PFSK-1 (cell line): ENCODE results near the gene MNX1.

Experiments
- FOXP2 ChIP-seq: optimal IDR thresholded peaks from 2 replicates; pipeline ENCODE3; 2011; ENCODE audit warnings: borderline replicate concordance, control low read depth, inconsistent platforms; ENCODE audit not compliant: insufficient read depth; ENCODE audit errors: extremely low read length, extremely low read depth
- POLR2AphosphoS5 ChIP-seq: IDR thresholded peaks from 2 replicates; pipeline ENCODE4 v1.6.1; 2012; ENCODE audit warnings: low read depth, mild to moderate bottlenecking, control low read depth, low read length, moderate library complexity
- REST ChIP-seq, 2 experiments: IDR thresholded peaks; 2 replicates each; pipeline versions ENCODE4 v1.6.1 to v1.8.0; 2011 to 2012; ENCODE audit warnings: low read depth in 2 of 2, low read length in 2 of 2, control low read depth in 1 of 2, inconsistent platforms in 1 of 2, mild to moderate bottlenecking in 1 of 2, moderate library complexity in 1 of 2; ENCODE audit not compliant: insufficient read depth in 1 of 2
- SIN3A ChIP-seq: IDR thresholded peaks from 2 replicates; pipeline ENCODE4 v1.6.1; 2012; ENCODE audit warnings: mild to moderate bottlenecking, low read length, moderate library complexity, borderline replicate concordance; ENCODE audit not compliant: insufficient read depth
- TAF1 ChIP-seq: IDR thresholded peaks from 2 replicates; pipeline ENCODE4 v1.6.1; 2012; ENCODE audit warnings: low read length, control low read depth, borderline replicate concordance; ENCODE audit not compliant: insufficient read depth

DNA sequence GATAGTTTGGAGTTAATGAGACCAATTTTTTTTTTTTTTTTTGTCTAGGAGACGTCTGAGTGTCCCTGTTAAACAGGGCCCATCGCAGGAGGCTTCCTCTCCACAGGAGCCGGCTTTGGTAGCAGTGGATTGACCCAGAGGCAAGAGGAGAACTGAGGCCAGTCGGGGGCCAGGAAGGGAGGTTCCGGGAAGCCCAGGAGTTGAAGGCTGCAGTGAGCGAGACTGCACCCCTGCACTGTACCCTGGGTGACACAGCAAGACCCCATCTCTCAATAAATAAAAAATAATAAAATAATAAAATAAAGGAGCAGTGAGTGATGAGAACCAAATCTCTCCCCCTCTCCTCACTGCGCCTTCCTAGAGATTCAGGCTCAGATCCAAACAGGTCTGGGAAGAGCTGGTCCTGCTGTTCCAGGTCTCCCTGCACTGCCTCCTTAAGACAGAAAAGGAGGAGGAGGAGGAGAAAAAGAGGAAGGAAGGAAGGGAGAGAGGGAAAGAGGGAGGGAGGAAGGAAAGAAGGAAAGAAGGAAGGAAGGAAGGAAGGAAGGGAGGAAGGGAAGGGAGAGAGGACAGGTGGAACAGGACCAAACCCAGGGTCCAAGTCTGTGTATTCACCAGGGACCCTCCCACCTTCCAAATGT, 3.5 kb downstream of the MNX1 start:
- no peak for TF ChIP-seq POLR2AphosphoS5
- TF ChIP-seq REST (IDR thresholded peaks at IDR 0.05; ENCODE audit: insufficient read depth in 1 of 2, low read depth in 2 of 2, low read length in 2 of 2): no peak
- no peak for TF ChIP-seq TAF1
- no peak for TF ChIP-seq SIN3A
- TF ChIP-seq FOXP2: no peak
